IPS-15b (cell line): Measurements from ENCODE around the gene SMC2.

Experiments used
- H3K27me3 ChIP-seq: one replicate; pipeline ENCODE4 v1.6.1; 2013; ENCODE audit warnings: low read length; ENCODE audit not compliant: control insufficient read depth, insufficient read depth
- H3K36me3 ChIP-seq: one replicate; pipeline ENCODE4 v1.6.1; 2013; ENCODE audit warnings: low read length; ENCODE audit not compliant: control insufficient read depth, insufficient read depth
- H3K4me1 ChIP-seq: one replicate; pipeline ENCODE4 v1.6.1; 2013; ENCODE audit warnings: mild to moderate bottlenecking, low read length; ENCODE audit not compliant: control insufficient read depth, insufficient read depth
- H3K4me3 ChIP-seq: one replicate; pipeline ENCODE4 v1.5.1; 2013; ENCODE audit warnings: low read depth, low read length
- H3K9ac ChIP-seq: one replicate; pipeline ENCODE4 v1.6.1; 2013; ENCODE audit warnings: low read depth, mild to moderate bottlenecking, low read length
- H3K9me3 ChIP-seq: one replicate; pipeline ENCODE4 v1.6.1; 2013; ENCODE audit warnings: mild to moderate bottlenecking, low read length; ENCODE audit not compliant: control insufficient read depth, insufficient read depth

The SMC2 gene

DNA sequence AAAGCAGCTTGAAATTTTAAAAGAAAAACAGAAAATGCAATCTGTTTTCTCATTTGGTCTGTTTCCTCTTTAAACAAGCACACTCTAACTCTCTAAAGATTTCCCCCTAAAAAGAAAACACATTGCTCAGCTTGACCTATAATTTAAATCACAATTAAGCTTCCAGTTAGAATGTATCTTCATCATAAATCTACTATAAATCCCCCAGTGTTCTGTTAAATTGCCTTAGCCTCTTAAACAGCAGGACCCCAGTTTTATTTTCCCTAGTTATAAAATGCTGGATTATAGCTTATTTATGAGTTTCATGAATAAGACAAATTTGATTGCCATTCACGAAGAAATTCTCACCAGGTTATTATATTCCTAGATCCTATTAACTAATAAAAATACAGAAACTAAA is 8.6 kb upstream of the SMC2 start:
- no peak overlapping the region for H3K9ac ChIP-seq
- H3K9me3 ChIP-seq, result no peaks in the 10 kb centered on the region
- no peak overlapping the region for H3K4me3 ChIP-seq
- H3K27me3 ChIP-seq, result no peaks in the 10 kb centered on the region
- H3K4me1 ChIP-seq, result no peaks in the 10 kb centered on the region
- no peaks in the 10 kb centered on the region for H3K36me3 ChIP-seq

DNA sequence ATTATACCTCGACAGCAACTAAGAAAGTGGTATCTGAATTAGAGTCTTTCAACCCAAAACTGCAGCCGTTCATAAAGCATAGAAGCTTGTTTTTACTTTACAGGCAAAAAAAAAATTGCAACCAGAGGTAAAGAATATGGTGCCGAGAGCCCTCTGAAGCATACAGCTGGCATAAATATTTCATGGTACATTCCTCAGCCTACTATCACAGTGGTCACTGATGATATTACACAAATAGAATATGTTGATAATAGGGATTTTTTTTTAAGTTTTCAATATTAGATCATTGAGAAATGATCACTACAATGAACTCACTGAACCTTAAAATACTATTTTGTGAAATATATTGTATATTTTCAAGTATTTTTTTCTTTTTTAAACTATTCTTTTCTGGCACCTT is 6.2 kb upstream of the SMC2 start:
- Histone ChIP-seq H3K9ac (no peak overlapping the region), H3K4me1 (peaks cover 11% of the 10 kb centered on the region), H3K9me3 (no peaks in the 10 kb centered on the region), H3K4me3 (no peak overlapping the region), H3K36me3 (no peaks in the 10 kb centered on the region), H3K27me3 (no peaks in the 10 kb centered on the region)

DNA sequence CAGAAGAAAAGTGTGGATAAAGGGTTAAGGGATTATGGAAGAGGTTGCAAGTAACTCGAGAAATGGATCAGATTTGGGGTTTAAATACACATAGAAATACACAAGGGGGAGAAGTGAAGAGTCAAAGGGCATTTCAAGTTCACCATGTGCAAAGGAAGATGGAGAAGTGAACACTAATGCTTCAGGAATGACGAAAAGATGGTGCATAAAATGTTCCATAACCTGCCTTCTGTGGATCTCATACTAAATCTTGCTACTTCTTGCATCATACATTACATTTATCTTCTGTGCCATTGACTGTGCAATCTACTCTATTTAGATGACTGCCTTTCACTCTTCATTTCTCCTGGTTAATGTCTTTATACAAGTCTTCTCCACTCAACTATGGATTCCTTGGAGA is 5.7 kb upstream of the SMC2 start:
- no peak overlapping the region for H3K9ac ChIP-seq
- H3K27me3 ChIP-seq, result no peaks in the 10 kb centered on the region
- H3K9me3 ChIP-seq, result no peaks in the 10 kb centered on the region
- H3K4me3 ChIP-seq, result no peak overlapping the region
- no peaks in the 10 kb centered on the region for H3K36me3 ChIP-seq
- peaks cover 12% of the 10 kb centered on the region for H3K4me1 ChIP-seq

DNA sequence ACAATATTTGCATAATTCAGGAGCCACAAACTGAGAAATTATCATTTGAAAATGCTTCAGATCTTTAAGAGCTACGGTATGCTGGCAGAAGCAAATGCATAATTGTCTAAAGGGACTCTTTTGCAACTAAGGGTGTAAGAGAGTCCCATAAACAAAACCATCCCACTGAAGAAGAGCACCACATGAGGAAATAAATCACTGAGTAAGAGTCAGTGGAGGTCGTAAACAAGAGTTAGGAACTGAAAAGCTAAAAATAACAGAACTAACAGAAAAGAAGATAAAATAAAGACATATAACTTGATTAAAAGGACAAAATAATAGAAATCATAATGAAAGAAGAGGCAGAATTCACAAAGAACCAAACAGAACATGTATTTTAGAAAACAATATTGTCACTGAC is 3.5 kb upstream of the SMC2 start:
- Histone ChIP-seq H3K36me3 (no peaks in the 10 kb centered on the region), H3K9me3 (no peaks in the 10 kb centered on the region), H3K9ac (no peak overlapping the region), H3K4me3 (no peak overlapping the region), H3K27me3 (no peaks in the 10 kb centered on the region), H3K4me1 (peaks cover 17% of the 10 kb centered on the region)

DNA sequence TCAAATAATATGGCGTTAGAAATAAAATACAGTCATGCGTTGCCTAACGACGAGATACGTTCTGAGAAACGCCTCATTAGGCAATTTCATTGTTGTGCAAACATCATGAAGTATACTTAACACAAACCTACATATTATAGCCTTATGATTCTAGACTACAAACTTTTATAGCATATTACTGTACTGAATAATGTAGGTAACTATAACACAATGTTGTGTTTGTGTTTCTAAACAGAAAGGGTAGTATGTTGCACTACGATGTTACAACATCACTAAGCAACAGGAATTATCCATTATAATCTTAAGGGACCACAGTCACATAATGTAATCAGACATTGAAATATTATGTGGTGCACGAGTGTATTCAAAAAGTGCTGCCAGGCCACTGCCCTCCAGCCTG is 3.0 kb upstream of the SMC2 start:
- Histone ChIP-seq H3K36me3 (no peaks in the 10 kb centered on the region), H3K4me3 (no peak overlapping the region), H3K9me3 (no peaks in the 10 kb centered on the region), H3K9ac (no peak overlapping the region), H3K27me3 (no peaks in the 10 kb centered on the region), H3K4me1 (peaks cover 17% of the 10 kb centered on the region)

DNA sequence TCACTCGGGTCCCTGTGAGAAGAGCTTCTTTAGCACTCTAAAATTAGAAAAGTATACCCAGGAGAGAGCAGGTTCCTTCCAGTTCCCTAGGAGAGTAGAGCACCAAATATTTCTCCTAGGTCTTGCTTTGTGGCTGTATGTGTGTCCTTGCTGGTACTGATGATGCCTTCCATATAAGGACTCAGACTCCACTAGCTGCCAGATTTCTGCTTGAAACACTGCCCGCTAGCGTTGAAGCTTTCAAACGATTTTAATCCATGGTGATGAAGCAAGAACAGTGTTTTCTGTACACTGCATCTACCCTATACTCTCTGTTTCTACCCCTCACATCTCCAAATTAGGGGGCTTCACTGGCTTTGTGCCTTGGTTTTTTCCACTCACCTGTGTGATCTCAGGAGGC is 2.4 kb upstream of the SMC2 start:
- Histone ChIP-seq H3K4me3 (no peak overlapping the region), H3K27me3 (no peaks in the 10 kb centered on the region), H3K9me3 (no peaks in the 10 kb centered on the region), H3K36me3 (no peaks in the 10 kb centered on the region), H3K9ac (no peak overlapping the region), H3K4me1 (peaks cover 17% of the 10 kb centered on the region)

DNA sequence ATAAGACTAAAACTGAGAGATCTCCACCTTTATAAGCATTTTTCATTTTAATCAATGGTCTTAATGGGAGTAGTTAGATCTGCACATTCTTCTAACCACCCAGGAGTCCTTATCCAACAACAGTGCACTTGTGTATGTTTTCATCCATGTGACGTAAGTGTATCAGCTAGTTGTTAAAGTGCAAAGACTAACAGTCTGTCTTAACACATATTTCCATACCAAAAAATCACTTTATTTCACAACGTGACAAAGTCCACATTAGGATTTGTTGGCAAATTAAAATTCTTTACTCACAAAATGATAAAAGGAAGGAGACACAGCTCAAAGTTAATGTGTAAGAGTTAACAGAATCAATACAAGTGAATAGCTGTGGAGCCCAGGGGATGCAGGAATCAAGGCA is 1.9 kb upstream of the SMC2 start:
- peak overlapping the region; percentile 74 for H3K4me3 ChIP-seq
- H3K36me3 ChIP-seq, result no peaks in the 10 kb centered on the region
- no peak overlapping the region for H3K9ac ChIP-seq
- H3K9me3 ChIP-seq, result no peaks in the 10 kb centered on the region
- peaks cover 17% of the 10 kb centered on the region for H3K4me1 ChIP-seq
- no peaks in the 10 kb centered on the region for H3K27me3 ChIP-seq

DNA sequence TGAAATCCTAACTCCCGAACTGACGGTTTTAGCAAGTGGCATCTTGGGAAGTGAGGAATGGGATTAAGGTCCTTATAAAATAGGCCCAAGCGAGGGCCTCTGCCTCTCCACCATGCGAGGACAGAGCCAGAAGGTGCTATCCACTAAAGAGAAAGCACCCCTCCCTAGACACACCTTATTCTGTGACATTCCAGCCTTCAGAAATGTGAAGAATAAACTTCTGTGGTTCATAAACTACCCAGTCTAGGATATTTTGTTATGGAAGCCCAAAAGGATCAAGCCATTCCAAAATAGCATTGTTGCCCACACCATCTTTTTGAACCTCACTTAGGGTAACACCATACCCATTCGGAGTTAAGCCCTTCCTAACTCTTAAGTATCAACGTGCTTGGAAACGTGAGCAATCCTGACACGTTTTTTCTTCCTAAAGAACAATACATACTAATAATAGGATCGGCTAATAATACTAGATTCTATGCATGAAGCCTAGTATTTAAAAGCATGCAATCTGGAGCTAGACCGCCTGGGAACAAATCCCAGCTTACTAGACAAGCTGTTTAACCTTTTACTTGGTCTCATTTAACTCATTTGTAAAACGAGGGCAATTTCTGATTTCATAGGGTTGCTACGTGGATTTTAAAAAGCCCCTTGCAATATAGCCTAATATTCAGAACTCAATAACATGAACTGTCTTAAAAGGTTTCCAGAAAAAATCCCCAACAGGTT is 1.1 kb upstream of the SMC2 start:
- peak overlapping the region; percentile 74 for H3K4me3 ChIP-seq
- peak overlapping the region; percentile 74 for H3K9ac ChIP-seq
- H3K36me3 ChIP-seq, result no peaks in the 10 kb centered on the region
- H3K4me1 ChIP-seq, result peaks cover 17% of the 10 kb centered on the region
- no peaks in the 10 kb centered on the region for H3K27me3 ChIP-seq
- no peaks in the 10 kb centered on the region for H3K9me3 ChIP-seq

DNA sequence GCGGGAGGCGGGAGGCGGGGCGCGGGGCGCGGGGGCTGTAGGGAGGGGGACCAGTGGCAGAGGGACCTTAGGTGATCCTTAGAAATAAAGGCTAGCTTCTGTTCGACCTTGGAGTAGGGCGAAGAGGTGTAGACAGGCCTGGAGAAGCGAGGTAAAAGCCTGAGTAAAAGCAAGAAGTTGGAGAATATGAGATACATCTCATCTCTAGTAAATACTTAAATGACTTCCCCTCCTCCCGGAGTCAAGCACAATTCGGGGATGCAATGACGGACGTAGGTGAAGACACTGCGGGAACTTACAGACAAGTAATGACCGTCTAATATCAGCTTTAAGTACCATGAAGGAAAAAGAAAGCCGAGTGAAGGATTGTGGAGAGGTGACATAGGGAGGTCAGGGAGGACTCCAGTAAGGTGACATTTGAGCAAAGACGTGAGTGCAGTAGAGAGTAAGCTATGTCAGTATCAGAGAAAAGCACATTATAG is 466 bp downstream of the SMC2 start:
- Histone ChIP-seq H3K9ac (peak overlapping the region; percentile 68), H3K4me1 (peaks cover 17% of the 10 kb centered on the region)

DNA sequence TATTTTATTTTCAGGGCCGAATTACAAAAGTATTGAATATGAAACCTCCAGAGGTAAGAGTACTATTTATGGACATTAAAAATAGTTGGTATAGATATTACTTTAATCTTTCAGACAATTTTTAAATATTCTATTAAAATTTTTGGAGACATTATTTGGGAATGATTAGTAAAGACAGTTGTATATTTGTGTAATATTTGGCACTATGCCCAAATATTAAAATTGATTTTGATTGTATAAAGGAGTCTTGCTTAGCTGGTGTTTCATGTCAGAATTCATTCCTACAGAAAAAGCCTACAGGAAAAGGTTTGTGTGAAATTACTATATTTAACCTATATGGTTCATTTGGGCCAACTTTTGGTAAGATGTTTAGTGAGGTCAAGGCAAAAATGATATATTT is 5.5 kb downstream of the SMC2 start:
- no peak overlapping the region for H3K4me3 ChIP-seq
- no peaks in the 10 kb centered on the region for H3K27me3 ChIP-seq
- no peak overlapping the region for H3K9ac ChIP-seq
- peaks cover 5% of the 10 kb centered on the region for H3K4me1 ChIP-seq
- H3K9me3 ChIP-seq, result no peaks in the 10 kb centered on the region
- H3K36me3 ChIP-seq, result no peaks in the 10 kb centered on the region

More for the DNA sequence above, 466 bp downstream of the SMC2 start:
- H3K36me3 ChIP-seq, result no peaks in the 10 kb centered on the region
- H3K4me3 ChIP-seq, result peak overlapping the region; percentile 74
- H3K9me3 ChIP-seq, result no peaks in the 10 kb centered on the region
- H3K27me3 ChIP-seq, result no peaks in the 10 kb centered on the region

DNA sequence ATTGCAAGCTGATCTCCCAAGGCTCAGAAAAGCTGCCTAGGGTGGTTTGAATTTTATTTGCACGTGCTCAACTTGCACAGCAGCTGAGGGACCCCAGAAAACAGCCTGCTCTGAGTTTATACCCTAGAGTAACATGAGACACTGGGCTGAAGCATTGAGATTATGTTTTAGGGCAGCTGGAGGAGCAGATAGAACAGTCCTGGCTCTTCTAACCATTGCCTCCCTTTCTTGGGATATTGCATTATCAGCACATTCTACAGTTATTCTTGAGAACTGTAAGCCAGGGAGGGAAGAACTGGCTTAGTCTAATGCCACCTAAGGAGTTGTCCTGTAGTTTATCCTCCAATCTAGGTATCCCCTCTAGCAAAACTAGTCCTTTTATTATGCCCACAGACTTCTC is 10.3 kb downstream of the SMC2 start:
- Histone ChIP-seq H3K9ac (no peak overlapping the region), H3K36me3 (peaks cover 13% of the 10 kb centered on the region)

DNA sequence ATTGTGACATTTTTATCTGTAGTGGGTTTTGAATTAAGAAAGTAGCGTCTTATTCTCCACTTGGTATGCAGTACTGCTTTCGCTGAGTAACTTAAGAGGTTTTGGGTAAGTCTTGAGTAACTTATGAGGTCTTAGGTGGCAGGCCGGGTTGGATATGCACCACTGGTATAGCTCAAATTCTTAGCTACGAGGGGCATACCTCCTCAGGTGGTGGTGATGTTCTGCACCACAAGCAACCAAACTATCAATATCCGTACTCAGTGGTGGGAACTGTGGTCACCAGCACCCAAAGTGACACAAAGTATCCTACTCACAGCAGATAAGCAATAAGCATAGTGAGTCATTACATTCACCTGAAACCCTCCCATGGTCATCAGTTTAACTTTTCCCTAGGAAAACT is 13.7 kb downstream of the SMC2 start:
- H3K9ac ChIP-seq, result no peak overlapping the region
- H3K36me3 ChIP-seq, result peaks cover 13% of the 10 kb centered on the region
- no peaks in the 10 kb centered on the region for H3K9me3 ChIP-seq
- H3K4me1 ChIP-seq, result no peaks in the 10 kb centered on the region
- no peaks in the 10 kb centered on the region for H3K27me3 ChIP-seq
- H3K4me3 ChIP-seq, result no peak overlapping the region

More for the DNA sequence above, 10.3 kb downstream of the SMC2 start:
- Histone ChIP-seq H3K27me3 (no peaks in the 10 kb centered on the region), H3K4me3 (no peak overlapping the region), H3K4me1 (no peaks in the 10 kb centered on the region), H3K9me3 (no peaks in the 10 kb centered on the region)
